ENCODE data around the gene ZFR.
"Not testable (repeated sequence)": the region's sequence is repeated elsewhere in the genome, so short reads cannot be mapped to it uniquely, and the experiment has no call there.

Gene ZFR

GRCh38 chr5:32406650-32407049 is 37.9 kb downstream of the ZFR start:
- DNase-seq, result no peak

- no peak for DNase-seq
Observed at GRCh38 chr5:32405507-32405906, 39.0 kb downstream of the ZFR start.

GRCh38 chr5:32403760-32404159 is 40.8 kb downstream of the ZFR start:
- no peak for DNase-seq

GRCh38 chr5:32400401-32400800 is 44.1 kb downstream of the ZFR start:
- DNase-seq, result no peak

GRCh38 chr5:32398754-32399153 is 45.8 kb downstream of the ZFR start:
- not testable (repeated sequence) for DNase-seq

GRCh38 chr5:32394981-32395380 is 49.6 kb downstream of the ZFR start:
- no peak for DNase-seq

GRCh38 chr5:32392039-32392438 is 52.5 kb downstream of the ZFR start:
- DNase-seq, result no peak

- DNase-seq, result no peak
Observed at GRCh38 chr5:32390819-32391591, 53.5 kb downstream of the ZFR start.

GRCh38 chr5:32388432-32389129 is 56.0 kb downstream of the ZFR start:
- no peak for DNase-seq

GRCh38 chr5:32387841-32388240 is 56.7 kb downstream of the ZFR start:
- DNase-seq, result no peak

GRCh38 chr5:32387211-32387610 is 57.3 kb downstream of the ZFR start:
- DNase-seq, result no peak

- DNase-seq, result no peak
Observed at GRCh38 chr5:32384621-32385020, 59.9 kb downstream of the ZFR start.

GRCh38 chr5:32383586-32383985 is 61.0 kb downstream of the ZFR start:
- DNase-seq, result no peak

GRCh38 chr5:32383065-32383464 is 61.5 kb downstream of the ZFR start:
- no peak for DNase-seq

- DNase-seq, result no peak
Observed at GRCh38 chr5:32379421-32379820, 65.1 kb downstream of the ZFR start.

- DNase-seq, result no peak
Observed at GRCh38 chr5:32378966-32379365, 65.6 kb downstream of the ZFR start.

GRCh38 chr5:32369542-32370155 is 74.9 kb downstream of the ZFR start:
- no peak for DNase-seq

- DNase-seq, result no peak
Observed at GRCh38 chr5:32369032-32369431, 75.5 kb downstream of the ZFR start.

- not testable (repeated sequence) for DNase-seq
Observed at GRCh38 chr5:32367271-32367670, 77.3 kb downstream of the ZFR start.

- DNase-seq, result no peak
Observed at GRCh38 chr5:32365623-32366022, 78.9 kb downstream of the ZFR start.

- no peak for DNase-seq
Observed at GRCh38 chr5:32363030-32363429, 81.5 kb downstream of the ZFR start.

- DNase-seq, result no peak
Observed at GRCh38 chr5:32362527-32362926, 82.0 kb downstream of the ZFR start.

GRCh38 chr5:32360906-32361305 is 83.6 kb downstream of the ZFR start:
- no peak for DNase-seq

- no peak for DNase-seq
Observed at GRCh38 chr5:32358611-32359010, 85.9 kb downstream of the ZFR start.
